Measurements from ENCODE around the gene CSRP3. TPM values are rescaled to one million over a fixed set of nuclear protein-coding genes. Genes with fewer than 3 reads are reported as not detected.

CSRP3 gene
- total and polyA plus RNA-seq, 2 donors from 2014 or later, result not detected

GRCh38 chr11:19243143-19243542 lies 41.4 kb upstream of the CSRP3 start:
- TF ChIP-seq, protein P1, sequence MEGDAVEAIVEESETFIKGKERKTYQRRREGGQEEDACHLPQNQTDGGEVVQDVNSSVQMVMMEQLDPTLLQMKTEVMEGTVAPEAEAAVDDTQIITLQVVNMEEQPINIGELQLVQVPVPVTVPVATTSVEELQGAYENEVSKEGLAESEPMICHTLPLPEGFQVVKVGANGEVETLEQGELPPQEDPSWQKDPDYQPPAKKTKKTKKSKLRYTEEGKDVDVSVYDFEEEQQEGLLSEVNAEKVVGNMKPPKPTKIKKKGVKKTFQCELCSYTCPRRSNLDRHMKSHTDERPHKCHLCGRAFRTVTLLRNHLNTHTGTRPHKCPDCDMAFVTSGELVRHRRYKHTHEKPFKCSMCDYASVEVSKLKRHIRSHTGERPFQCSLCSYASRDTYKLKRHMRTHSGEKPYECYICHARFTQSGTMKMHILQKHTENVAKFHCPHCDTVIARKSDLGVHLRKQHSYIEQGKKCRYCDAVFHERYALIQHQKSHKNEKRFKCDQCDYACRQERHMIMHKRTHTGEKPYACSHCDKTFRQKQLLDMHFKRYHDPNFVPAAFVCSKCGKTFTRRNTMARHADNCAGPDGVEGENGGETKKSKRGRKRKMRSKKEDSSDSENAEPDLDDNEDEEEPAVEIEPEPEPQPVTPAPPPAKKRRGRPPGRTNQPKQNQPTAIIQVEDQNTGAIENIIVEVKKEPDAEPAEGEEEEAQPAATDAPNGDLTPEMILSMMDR (IDR thresholded peaks at IDR 0.05; ENCODE audit: borderline replicate concordance, extremely low read depth, insufficient read depth), result no peak
- FAIRE-seq (no peak), DNase-seq (no peak)
- Histone ChIP-seq H3K9me3 (ENCODE audit: control insufficient read depth in 2 of 3, insufficient read depth in 1 of 3, low read length in 3 of 3) (no peaks in the 10 kb centered on the region), H3K4me3 (ENCODE audit: low read length in 3 of 3) (no peak overlapping the region), H3K27ac (ENCODE audit: low read depth in 2 of 2, low read length in 2 of 2) (no peak overlapping the region), H3K9ac (ENCODE audit: low read length in 3 of 3) (no peak overlapping the region), H3K36me3 (ENCODE audit: control insufficient read depth in 2 of 3, insufficient read depth in 3 of 3, low read length in 3 of 3) (no peaks in the 10 kb centered on the region), H3K4me1 (ENCODE audit: control insufficient read depth in 2 of 3, insufficient read depth in 2 of 3, low read depth in 1 of 3, low read length in 3 of 3) (peaks cover 0 to 4% (median 0%) of the 10 kb centered on the region in 3 donors), H3K27me3 (ENCODE audit: control insufficient read depth, insufficient read depth, low read length) (peaks cover 12% of the 10 kb centered on the region)
- intact Hi-C loops (cut with DNase I), result no loop called here

DNA sequence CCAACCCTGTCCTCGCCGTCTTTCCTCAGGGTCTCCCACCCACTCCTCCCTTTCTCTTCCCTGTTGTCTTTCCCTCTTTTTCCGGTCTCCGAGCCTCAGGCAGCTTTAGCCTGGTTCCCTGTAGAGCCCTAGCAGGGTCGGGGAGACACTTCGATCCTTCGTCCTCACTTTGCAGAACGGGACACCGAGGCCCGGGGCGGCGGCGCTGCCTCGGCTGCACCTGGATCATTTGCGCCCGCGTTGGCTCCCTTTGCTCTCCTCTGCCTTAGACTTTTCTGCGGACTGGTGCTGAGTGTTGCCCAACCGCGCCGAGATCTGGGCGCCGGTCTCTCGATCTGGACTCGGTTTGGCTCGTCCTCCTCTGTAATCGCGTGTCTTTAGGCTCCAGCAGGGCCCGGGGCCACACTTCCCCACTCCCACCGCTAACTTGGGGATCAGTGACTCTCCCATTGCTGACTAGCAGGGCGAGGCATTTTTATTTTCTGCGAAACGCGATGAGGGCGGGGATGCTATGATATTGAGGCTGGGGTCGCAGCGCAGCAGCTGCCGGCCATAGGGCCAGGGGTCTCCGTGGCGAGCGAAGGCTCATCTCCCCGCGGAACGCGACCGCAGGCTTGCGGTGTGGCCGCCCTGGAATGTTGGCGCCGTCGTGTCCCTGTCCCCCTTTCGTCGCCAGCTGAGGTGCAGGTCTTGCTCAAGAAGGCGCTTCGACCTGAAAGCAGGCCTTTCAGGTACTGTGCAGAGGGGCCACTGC lies 40.6 kb upstream of the CSRP3 start:
- H3K27ac ChIP-seq (ENCODE audit: low read depth in 2 of 2, low read length in 2 of 2), result no peak overlapping the region
- TF ChIP-seq, protein P1 (IDR thresholded peaks at IDR 0.05; ENCODE audit: borderline replicate concordance, extremely low read depth, insufficient read depth), result no peak
- DNase-seq (peak in 4 of 5 donors; percentile 15 to 58 (median 29)), FAIRE-seq (no peak)
- H3K4me3 ChIP-seq (ENCODE audit: low read length in 3 of 3), result peak overlapping the region in 2 of 3 donors; percentile 10 to 17
- no peaks in the 10 kb centered on the region for H3K9me3 ChIP-seq (ENCODE audit: control insufficient read depth in 2 of 3, insufficient read depth in 1 of 3, low read length in 3 of 3)
- no peaks in the 10 kb centered on the region for H3K36me3 ChIP-seq (ENCODE audit: control insufficient read depth in 2 of 3, insufficient read depth in 3 of 3, low read length in 3 of 3)
- intact Hi-C loops (cut with DNase I), result no loop called here
- no peak overlapping the region for H3K9ac ChIP-seq (ENCODE audit: low read length in 3 of 3)
- H3K4me1 ChIP-seq (ENCODE audit: control insufficient read depth in 2 of 3, insufficient read depth in 2 of 3, low read depth in 1 of 3, low read length in 3 of 3), result peaks cover 0 to 4% (median 0%) of the 10 kb centered on the region in 3 donors
- peaks cover 12% of the 10 kb centered on the region for H3K27me3 ChIP-seq (ENCODE audit: control insufficient read depth, insufficient read depth, low read length)

- intact Hi-C loops (cut with DNase I), result no loop called here
- peak; percentile 44 to 84 (median 65) for DNase-seq
- FAIRE-seq, result no peak
Observed at GRCh38 chr11:19241260-19242178, 39.7 kb upstream of the CSRP3 start.

More at GRCh38 chr11:19241260-19242178, 39.7 kb upstream of the CSRP3 start:
- no peaks in the 10 kb centered on the region for H3K9me3 ChIP-seq (ENCODE audit: control insufficient read depth in 2 of 3, insufficient read depth in 1 of 3, low read length in 3 of 3)
- TF ChIP-seq, protein P1 (IDR thresholded peaks at IDR 0.05; ENCODE audit: borderline replicate concordance, extremely low read depth, insufficient read depth), result no peak
- H3K27ac ChIP-seq (ENCODE audit: low read depth in 2 of 2, low read length in 2 of 2), result no peak overlapping the region
- H3K27me3 ChIP-seq (ENCODE audit: control insufficient read depth, insufficient read depth, low read length), result peaks cover 12% of the 10 kb centered on the region
- peak overlapping the region in 2 of 3 donors; percentile 17 to 54 for H3K4me3 ChIP-seq (ENCODE audit: low read length in 3 of 3)
- no peaks in the 10 kb centered on the region for H3K36me3 ChIP-seq (ENCODE audit: control insufficient read depth in 2 of 3, insufficient read depth in 3 of 3, low read length in 3 of 3)
- H3K4me1 ChIP-seq (ENCODE audit: control insufficient read depth in 2 of 3, insufficient read depth in 2 of 3, low read depth in 1 of 3, low read length in 3 of 3), result peaks cover 0 to 4% (median 0%) of the 10 kb centered on the region in 3 donors
- no peak overlapping the region for H3K9ac ChIP-seq (ENCODE audit: low read length in 3 of 3)
